GM15510 (cell line): ENCODE measurements around the gene SLC6A3.
A peak's percentile ranks its signal among the peaks of the same experiment; 100 is the strongest.

Experiments
- POLR2A ChIP-seq: IDR thresholded peaks from 3 replicates; pipeline ENCODE4 v1.6.1; 2011; ENCODE audit warnings: borderline replicate concordance; ENCODE audit not compliant: insufficient read length; ENCODE audit errors: extremely low read depth

SLC6A3 gene

GRCh38 chr5:1354576-1354975, 90.7 kb downstream of the SLC6A3 start:
- TF ChIP-seq POLR2A = no peak

- no peak for TF ChIP-seq POLR2A
Measured at GRCh38 chr5:1352231-1353219, 92.7 kb downstream of the SLC6A3 start.

GRCh38 chr5:1351156-1351555, 94.1 kb downstream of the SLC6A3 start:
- TF ChIP-seq POLR2A = no peak

DNA sequence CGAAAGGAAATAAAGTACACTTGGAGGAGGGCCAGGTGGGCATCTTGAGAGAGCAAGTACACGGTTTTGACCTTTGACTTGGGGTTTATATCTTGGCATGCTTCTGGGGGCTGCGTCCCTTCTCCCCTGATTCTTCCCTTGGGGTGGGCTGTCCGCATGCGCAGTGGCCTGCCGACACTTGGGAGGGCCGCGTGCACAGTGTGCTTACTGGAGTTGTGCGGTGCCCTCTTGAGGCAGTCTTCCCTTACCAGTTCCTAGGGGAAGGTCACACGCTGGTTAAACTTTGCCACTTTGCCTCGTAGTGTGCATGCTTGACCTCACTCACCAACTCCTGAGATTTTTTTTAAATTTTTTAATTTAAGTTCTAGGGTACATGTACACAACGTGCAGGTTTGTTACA, 96.0 kb downstream of the SLC6A3 start:
- TF ChIP-seq POLR2A = no peak

DNA sequence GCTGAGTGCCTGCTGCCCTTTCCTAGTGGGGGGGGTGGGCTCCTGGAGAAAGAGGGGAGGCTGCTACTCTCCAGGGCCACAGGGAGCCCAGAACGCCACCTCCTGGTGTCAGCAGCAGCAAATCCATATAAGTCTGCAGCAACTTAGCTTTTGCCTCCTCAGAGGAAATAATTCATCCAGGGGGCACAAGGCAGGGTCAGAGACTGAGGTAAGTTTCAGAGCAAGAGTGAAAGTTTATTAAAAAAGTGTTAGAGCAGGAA, 96.3 kb downstream of the SLC6A3 start:
- no peak for TF ChIP-seq POLR2A

DNA sequence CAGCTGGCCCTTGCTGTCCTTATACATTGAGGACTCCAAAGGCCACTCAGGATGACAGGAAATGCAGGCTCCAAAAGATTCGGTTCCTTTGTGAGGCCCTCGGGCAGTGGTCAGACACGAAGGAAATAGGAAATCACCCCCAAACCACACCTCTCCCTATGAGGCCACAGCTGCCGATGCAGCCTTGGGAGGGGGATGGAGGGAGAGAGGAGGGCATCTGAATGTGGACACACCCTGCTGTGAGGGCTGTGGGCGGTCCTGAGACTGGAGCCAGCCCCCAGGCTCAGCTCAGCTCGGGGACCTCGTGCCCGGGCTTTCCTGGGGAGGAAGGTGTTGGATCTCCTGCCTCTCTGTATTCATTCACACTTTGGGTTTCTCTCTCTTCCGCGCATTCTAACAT, 97.7 kb downstream of the SLC6A3 start:
- no peak for TF ChIP-seq POLR2A

DNA sequence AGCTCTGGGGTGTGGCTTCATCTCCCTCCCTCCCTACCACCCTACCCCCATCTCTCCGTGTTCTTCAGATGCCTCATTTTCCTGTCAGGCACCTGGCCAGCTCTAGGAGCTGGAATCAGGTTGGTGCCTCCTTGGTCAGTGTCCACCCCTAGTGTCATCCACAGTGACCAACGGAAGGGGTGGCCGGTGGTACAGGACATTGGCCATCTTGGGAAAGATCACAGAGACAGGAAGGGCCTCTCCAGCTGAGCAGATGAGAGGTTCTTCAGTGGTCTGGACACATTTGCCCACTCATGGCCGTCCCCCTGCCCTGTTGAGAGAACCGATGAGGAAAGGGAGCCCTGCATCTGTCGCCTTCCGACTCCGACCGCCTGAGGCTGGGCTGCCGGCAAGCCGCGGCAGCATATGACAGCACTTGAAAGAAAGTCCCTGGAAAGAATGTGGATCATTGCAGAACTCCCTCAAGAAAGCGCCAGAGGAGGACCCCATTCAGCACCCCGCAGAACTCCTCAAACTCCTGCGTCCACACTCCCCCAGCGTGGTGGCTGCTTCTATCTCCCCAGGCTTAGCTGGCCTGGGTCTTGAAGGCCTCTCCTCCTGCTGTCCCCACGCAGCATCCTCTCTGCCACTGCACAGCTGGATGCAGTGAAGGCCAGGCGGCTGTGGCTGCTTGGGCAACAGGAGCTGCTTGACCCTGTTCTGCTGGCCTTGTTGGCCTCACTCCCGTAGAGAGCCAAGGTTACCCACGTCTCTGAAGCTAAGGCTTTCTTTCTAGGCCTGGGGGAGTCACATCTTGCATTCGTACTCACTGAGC, 98.4 kb downstream of the SLC6A3 start:
- TF ChIP-seq POLR2A = no peak

DNA sequence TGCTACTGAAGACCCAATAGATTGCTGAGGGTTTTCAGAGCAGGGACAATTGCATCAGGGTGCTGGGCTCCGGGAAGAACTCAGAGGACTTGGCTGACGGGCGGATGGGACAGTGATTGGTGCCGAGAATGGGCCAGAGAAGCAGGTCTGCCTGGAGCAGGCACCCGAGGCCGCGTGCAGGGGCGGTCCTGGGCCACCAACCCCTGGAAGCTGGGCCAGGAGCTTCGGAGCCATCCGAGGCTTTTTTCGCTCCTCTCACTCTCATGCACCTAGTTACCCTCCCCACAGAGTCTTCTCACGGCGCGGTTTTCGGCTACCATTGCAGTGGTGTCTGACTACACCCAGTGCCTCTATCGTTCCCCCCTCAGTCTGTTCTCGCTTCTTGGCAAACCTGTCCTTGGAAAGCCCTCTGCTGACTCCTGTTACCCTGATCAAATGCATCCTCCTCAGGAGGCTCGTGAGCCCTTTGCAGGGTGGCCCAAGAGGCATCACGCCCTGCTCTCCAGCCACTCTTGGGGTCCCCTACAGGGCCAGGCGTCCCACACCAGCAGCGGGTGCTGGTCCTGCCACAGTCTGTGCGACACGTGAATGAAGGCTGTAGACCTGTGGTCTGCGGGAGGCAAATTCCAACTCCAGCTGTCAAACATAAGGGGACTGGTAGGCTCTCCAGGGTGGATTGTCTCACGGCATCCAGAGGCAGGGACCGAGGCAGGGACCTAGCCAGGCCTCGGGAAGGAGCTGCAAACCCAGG, 99.2 kb downstream of the SLC6A3 start:
- TF ChIP-seq POLR2A = no peak

DNA sequence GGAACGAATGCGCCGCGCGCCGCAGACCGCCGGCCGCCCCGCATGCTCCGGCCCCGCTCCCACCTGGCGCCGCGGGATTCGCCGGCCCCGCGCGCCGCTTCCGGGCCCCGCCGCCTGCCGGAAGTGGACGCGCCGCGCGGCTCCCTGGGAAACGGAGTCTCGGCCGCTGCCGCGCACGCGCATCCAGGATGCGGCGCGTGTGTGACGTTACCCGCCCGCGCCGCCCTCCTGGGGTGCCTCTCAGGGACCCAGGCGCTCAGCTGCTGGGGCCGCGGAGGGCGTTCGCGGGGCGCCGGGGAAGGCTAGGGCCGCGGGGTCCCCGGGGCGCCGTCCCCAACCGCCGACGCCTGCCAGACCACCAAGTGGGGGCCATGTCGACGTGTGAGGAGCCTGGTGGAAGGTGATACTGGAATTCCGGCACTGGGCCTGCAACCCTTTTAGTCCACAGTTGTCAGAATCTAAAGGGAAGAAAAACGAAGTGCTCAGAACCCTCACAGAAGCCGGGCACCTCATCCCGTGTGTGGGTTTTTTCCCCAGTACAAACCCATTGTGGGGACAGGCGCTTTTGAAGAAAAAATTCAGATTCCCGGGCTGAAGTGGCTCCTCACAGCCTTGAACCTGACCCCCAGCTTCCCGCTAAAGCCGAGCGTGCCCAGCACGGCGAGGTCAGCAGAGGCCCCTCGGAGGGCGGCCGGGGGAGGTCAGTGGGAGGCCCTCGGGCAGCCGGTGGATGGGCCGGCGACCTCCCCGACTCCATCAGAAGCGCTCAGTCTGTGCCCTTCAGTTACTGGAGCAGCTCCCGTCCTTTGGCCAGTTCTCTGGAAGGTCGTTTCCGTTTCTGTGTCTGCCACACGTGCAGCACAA, 100.0 kb downstream of the SLC6A3 start, which contains the start of gene CLPTM1L:
Gene CLPTM1L (minus strand): TSS at position 125 of the 864 bp plus-strand sequence. CDS start 258 bp downstream, outside the sequence.
- TF ChIP-seq POLR2A = peak; percentile 75

DNA sequence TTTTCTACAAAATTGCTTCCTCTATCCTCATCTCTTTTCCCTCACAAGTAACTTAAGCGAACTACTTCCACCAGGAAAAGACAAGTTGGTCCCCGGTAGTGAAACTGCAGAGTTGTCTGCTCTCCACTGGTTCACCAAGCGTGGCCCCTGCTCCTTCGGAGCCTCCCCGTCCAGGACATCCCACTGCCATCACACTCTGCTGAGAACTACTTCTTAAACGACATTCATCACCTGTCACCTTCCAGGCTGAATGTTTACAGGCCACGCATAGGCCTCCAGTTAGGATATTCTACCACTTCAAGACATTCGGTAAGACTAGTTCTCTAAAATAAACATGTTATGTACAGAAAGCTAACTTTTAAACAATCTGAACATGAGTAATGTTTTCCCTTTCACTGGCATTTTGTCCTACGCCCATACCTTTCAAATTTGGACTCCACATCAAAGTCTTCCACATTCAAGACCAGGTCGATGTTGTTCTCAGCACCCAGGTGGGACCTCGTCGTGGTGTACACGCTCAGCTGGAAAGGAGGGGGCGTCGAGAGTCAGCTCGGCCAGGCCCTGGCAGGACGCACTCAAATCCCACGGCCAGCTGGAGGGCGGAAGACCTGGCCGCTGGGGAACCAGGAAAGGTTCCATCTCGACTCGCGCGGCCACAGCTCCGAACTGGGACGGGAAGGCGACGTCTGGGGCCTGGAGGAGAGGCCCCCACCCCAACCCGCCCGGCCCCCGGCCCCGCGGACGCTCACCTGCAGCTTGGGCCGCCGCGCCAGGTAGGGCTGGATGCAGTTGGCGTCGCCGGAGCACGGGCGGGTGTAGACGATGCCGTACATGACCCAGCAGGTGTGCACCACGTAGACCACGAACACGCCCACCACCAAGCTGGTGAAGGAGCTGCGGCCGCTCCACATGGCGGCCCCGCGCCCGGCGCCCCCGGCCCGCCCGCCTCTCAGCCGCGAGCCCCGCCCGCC, 101.0 kb downstream of the SLC6A3 start:
- no peak for TF ChIP-seq POLR2A

GRCh38 chr5:1343315-1343751, 101.9 kb downstream of the SLC6A3 start:
- TF ChIP-seq POLR2A = no peak
